ES-I3 (cell line): ENCODE measurements around the gene ZNF232.
"Not testable (repeated sequence)": the region's sequence is repeated elsewhere in the genome, so short reads cannot be mapped to it uniquely, and the experiment has no call there.

Source experiments
- H3K36me3 ChIP-seq: 2 replicates; pipeline ENCODE4 v1.6.1; 2013; ENCODE audit warnings: mild to moderate bottlenecking, low read length, control low read depth, moderate library complexity; ENCODE audit not compliant: insufficient read depth
- H3K4me1 ChIP-seq: 2 replicates; pipeline ENCODE4 v1.6.1; 2013; ENCODE audit warnings: mild to moderate bottlenecking, control low read depth, low read length; ENCODE audit not compliant: insufficient read depth
- H3K9ac ChIP-seq: 2 replicates; pipeline ENCODE4 v1.6.1; 2013; ENCODE audit warnings: low read depth, mild to moderate bottlenecking, low read length, moderate library complexity
- H3K9me3 ChIP-seq: 2 replicates; pipeline ENCODE4 v1.6.1; 2013; ENCODE audit warnings: mild to moderate bottlenecking, low read length, moderate library complexity; ENCODE audit not compliant: control insufficient read depth, insufficient read depth

ZNF232 gene

GRCh38 chr17:5096731-5097100 lies 15.0 kb downstream of the ZNF232 start:
- peaks cover 34% of the 10 kb centered on the region for H3K9me3 ChIP-seq
- peak overlapping the region; percentile 46; the same call in 1 of the 2 replicates for H3K9ac ChIP-seq
- H3K36me3 ChIP-seq, result no peaks in the 10 kb centered on the region; the same call in 1 of the 2 replicates
- no peaks in the 10 kb centered on the region for H3K4me1 ChIP-seq

- no peak overlapping the region for H3K9ac ChIP-seq
- H3K9me3 ChIP-seq, result peaks cover 57% of the 10 kb centered on the region
- H3K36me3 ChIP-seq, result peaks cover 2% of the 10 kb centered on the region; the same call in 1 of the 2 replicates
- H3K4me1 ChIP-seq, result no peaks in the 10 kb centered on the region
Measured at GRCh38 chr17:5092218-5093010, 19.3 kb downstream of the ZNF232 start.

- no peaks in the 10 kb centered on the region for H3K36me3 ChIP-seq
- no peak overlapping the region for H3K9ac ChIP-seq
- H3K4me1 ChIP-seq, result peaks cover 3% of the 10 kb centered on the region
- peaks cover 6% of the 10 kb centered on the region for H3K9me3 ChIP-seq
Measured at GRCh38 chr17:5080591-5080990, 31.1 kb downstream of the ZNF232 start.

- Histone ChIP-seq H3K9ac (peak within 1 kb of the TSS; percentile 51), H3K36me3 (no peaks in the 10 kb centered on the region), H3K9me3 (no peaks in the 10 kb centered on the region), H3K4me1 (peaks cover 6% of the 10 kb centered on the region)
Measured at GRCh38 chr17:5078106-5079028, 33.3 kb downstream of the ZNF232 start, which contains the start of gene ZFP3. ZFP3 (plus strand) TSS chr17:5078467; CDS start chr17:5091505, 13,038 bp downstream.

- Histone ChIP-seq H3K4me1 (peaks cover 6% of the 10 kb centered on the region), H3K9me3 (no peaks in the 10 kb centered on the region), H3K9ac (peak overlapping the region; percentile 51; the same call in 1 of the 2 replicates), H3K36me3 (no peaks in the 10 kb centered on the region)
Measured at GRCh38 chr17:5077781-5078105, 33.9 kb downstream of the ZNF232 start.

- H3K9ac ChIP-seq, result peak overlapping the region; percentile 51; the same call in 1 of the 2 replicates
- not testable (repeated sequence) for H3K4me1 ChIP-seq, H3K36me3 ChIP-seq, H3K9me3 ChIP-seq
Measured at GRCh38 chr17:5077275-5077674, 34.4 kb downstream of the ZNF232 start.

- H3K9ac ChIP-seq, result peak overlapping the region; percentile 2; the same call in 1 of the 2 replicates
Measured at GRCh38 chr17:5075472-5075871, 36.2 kb downstream of the ZNF232 start.

GRCh38 chr17:5069724-5070123 lies 42.0 kb downstream of the ZNF232 start:
- Histone ChIP-seq H3K4me1 (0 out of 2 replicates have a peak, but pooled peaks cover 3% of the 10 kb centered on the region), H3K9ac (no peak overlapping the region), H3K36me3 (no peaks in the 10 kb centered on the region), H3K9me3 (no peaks in the 10 kb centered on the region)

More at GRCh38 chr17:5075472-5075871, 36.2 kb downstream of the ZNF232 start:
- H3K36me3 ChIP-seq, H3K9me3 ChIP-seq, H3K4me1 ChIP-seq: not testable (repeated sequence)

- Histone ChIP-seq H3K9ac (no peak overlapping the region), H3K36me3 (no peaks in the 10 kb centered on the region), H3K4me1 (0 out of 2 replicates have a peak, but pooled peaks cover 3% of the 10 kb centered on the region), H3K9me3 (no peaks in the 10 kb centered on the region)
Measured at GRCh38 chr17:5068236-5068635, 43.4 kb downstream of the ZNF232 start.

- Histone ChIP-seq H3K9ac (no peak overlapping the region), H3K9me3 (no peaks in the 10 kb centered on the region), H3K36me3 (no peaks in the 10 kb centered on the region), H3K4me1 (no peaks in the 10 kb centered on the region)
Measured at GRCh38 chr17:5065227-5065744, 46.4 kb downstream of the ZNF232 start.
